Sigmoid colon (tissue), 7 donors: ENCODE results near the gene CRISPLD2. TPM values are rescaled to one million over a fixed set of nuclear protein-coding genes. Genes with fewer than 3 reads are reported as not detected.
"Not testable (repeated sequence)": the region's sequence is repeated elsewhere in the genome, so short reads cannot be mapped to it uniquely, and the experiment has no call there.

Experiments used
- DNase-seq: peaks from one replicate; pipeline ENCODE4 v3.0.0-alpha.2; 2019
- H3K27ac ChIP-seq, 4 donors: fragments of 200-600 bp; sonication (generic); one replicate each; pipeline ENCODE4 v1.5.1; 2016 to 2019; ENCODE audit warnings: mild to moderate bottlenecking in 1 of 4
- H3K27me3 ChIP-seq, 3 donors: fragments of 200-600 bp; sonication (generic); one replicate each; pipeline ENCODE4 v1.5.1; 2019; ENCODE audit warnings: mild to moderate bottlenecking in 1 of 3
- H3K36me3 ChIP-seq, 4 donors: fragments of 200-600 bp; sonication (generic); one replicate each; pipeline ENCODE4 v1.5.1; 2016 to 2019
- H3K4me1 ChIP-seq, 4 donors: fragments of 200-600 bp; sonication (generic); one replicate each; pipeline ENCODE4 v1.5.1; 2017 to 2019
- H3K4me3 ChIP-seq, 4 donors: fragments of 200-600 bp; sonication (generic); one replicate each; pipeline ENCODE4 v1.5.1; 2017 to 2019; ENCODE audit warnings: mild to moderate bottlenecking in 2 of 4, moderate library complexity in 1 of 4
- H3K9me3 ChIP-seq, 4 donors: fragments of 200-600 bp in 3 of 4; sonication (generic) in 3 of 4; one replicate each; pipeline versions ENCODE4 v1.5.1 to v1.6.1; 2013 to 2019
- EP300 ChIP-seq, 4 donors: sonication (generic); formaldehyde crosslinking; IDR thresholded peaks; one replicate each; pipeline ENCODE4 v1.6.1; 2017; ENCODE audit warnings: antibody characterized with exemption in 4 of 4
- POLR2A ChIP-seq, 2 donors: fragments of 450-650 bp; IDR thresholded peaks; one replicate each; pipeline ENCODE4 v1.6.1; 2016; ENCODE audit warnings: antibody characterized with exemption in 2 of 2, mild to moderate bottlenecking in 2 of 2, moderate library complexity in 2 of 2
- POLR2AphosphoS5 ChIP-seq, 4 donors: sonication (generic); formaldehyde crosslinking; IDR thresholded peaks; one replicate each; pipeline ENCODE4 v1.6.1; 2017; ENCODE audit warnings: antibody characterized with exemption in 4 of 4
- WGBS, 2 donors: extraction: QIAGEN DNeasy Blood & Tissue Kit; methylation state at CpG; one replicate each; pipeline ENCODE4 v1.1.7; 2013; 5-methylcytosine and 5-hydroxymethylcytosine counted together
- intact Hi-C: fragments of 100-400 bp; cut with DNase I; formaldehyde crosslinking; loops from one replicate; pipeline ENCODE4 v1.15.1; 2023
- polyA plus RNA-seq, 3 donors: library from polyadenylated mRNA; stranded (reverse); fragments of 200-250 nt; gene quantifications; one replicate each; pipeline ENCODE4 v1.2.3, GENCODE V29; 2013
- total RNA-seq, 4 donors: library from RNA; depleted of rRNA; stranded (reverse); fragments of >200 nt; gene quantifications; one replicate each; pipeline ENCODE4 v1.1.0, GENCODE V29; 2016
- TF ChIP-seq, protein P1 (sequence below), 4 experiments: fragments of 450-650 bp in 3 of 4; fragments of 200-600 bp in 1 of 4; IDR thresholded peaks; one replicate each; pipeline ENCODE4 v1.5.1; 2016 to 2019; ENCODE audit warnings: antibody characterized with exemption in 4 of 4, mild to moderate bottlenecking in 3 of 4, moderate library complexity in 2 of 4
- donor health status: healthy with polysubstance abuse.
- donor health status: Bipolar disorder and iron deficiency.
- donor health status: healthy.

The CRISPLD2 gene
- total and polyA plus RNA-seq, 7 donors, result 3.0 to 545 (median 140) TPM

DNA sequence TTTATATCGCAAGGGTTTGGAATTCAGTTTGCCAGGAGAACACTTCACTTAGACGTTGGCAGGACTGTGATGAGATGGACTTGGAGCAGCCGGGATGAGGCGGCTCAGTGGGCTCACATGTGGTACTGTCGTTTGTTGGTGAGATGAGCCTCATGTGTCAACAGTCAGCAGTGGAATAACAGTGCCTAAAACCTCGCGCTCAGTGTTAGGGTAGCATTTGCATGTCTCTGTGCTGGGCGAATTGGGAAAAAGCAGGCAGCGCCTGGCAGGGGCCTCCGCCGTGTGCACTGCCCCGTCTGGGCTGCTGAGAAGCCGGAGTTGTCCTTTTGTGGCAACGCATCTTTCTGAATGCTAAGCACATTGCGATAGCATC is 49.7 kb downstream of the CRISPLD2 start:
- WGBS, 2 donors, result 92 to 96% methylated on average over 15 of the region's 15 CpGs
- intact Hi-C loops, result loop anchor here (10.0 kb wide), 1 partner anchor 85 kb away; no protein-coding TSS in a partner anchor
- H3K27ac ChIP-seq, result no peak overlapping the region
- H3K4me3 ChIP-seq, result no peak overlapping the region
- H3K27me3 ChIP-seq, result no peaks in the 10 kb centered on the region
- H3K9me3 ChIP-seq, result no peaks in the 10 kb centered on the region
- TF ChIP-seq EP300 (IDR thresholded peaks at IDR 0.05), result no peak
- TF ChIP-seq POLR2AphosphoS5 (IDR thresholded peaks at IDR 0.05), result no peak
- no peak for TF ChIP-seq POLR2A (IDR thresholded peaks at IDR 0.05)
- TF ChIP-seq, protein P1, sequence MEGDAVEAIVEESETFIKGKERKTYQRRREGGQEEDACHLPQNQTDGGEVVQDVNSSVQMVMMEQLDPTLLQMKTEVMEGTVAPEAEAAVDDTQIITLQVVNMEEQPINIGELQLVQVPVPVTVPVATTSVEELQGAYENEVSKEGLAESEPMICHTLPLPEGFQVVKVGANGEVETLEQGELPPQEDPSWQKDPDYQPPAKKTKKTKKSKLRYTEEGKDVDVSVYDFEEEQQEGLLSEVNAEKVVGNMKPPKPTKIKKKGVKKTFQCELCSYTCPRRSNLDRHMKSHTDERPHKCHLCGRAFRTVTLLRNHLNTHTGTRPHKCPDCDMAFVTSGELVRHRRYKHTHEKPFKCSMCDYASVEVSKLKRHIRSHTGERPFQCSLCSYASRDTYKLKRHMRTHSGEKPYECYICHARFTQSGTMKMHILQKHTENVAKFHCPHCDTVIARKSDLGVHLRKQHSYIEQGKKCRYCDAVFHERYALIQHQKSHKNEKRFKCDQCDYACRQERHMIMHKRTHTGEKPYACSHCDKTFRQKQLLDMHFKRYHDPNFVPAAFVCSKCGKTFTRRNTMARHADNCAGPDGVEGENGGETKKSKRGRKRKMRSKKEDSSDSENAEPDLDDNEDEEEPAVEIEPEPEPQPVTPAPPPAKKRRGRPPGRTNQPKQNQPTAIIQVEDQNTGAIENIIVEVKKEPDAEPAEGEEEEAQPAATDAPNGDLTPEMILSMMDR (IDR thresholded peaks at IDR 0.05), result no peak
- H3K4me1 ChIP-seq, result peaks cover 0 to 23% (median 1%) of the 10 kb centered on the region in 4 donors
- no peak for DNase-seq
- H3K36me3 ChIP-seq, result peaks cover 25 to 97% (median 71%) of the 10 kb centered on the region in 4 donors

DNA sequence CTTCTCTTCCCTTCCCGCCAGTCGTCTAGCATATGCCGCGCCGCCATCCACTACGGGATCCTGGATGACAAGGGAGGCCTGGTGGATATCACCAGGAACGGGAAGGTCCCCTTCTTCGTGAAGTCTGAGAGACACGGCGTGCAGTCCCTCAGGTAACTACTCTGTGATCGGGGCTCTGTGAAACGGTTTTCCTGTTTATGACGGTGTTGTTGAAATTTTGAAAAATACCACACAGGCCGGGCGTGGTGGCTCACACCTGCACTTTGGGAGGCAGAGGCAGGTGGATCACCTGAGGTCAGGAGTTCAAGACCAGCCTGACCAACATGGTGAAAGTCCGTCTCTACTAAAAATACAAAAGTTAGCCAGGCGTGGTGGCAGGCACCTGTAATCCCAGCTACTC is 53.2 kb downstream of the CRISPLD2 start:
- H3K9me3 ChIP-seq, H3K4me3 ChIP-seq, DNase-seq, H3K27me3 ChIP-seq, intact Hi-C loops: not testable (repeated sequence)
- peaks cover 29 to 95% (median 75%) of the 10 kb centered on the region in 4 donors for H3K36me3 ChIP-seq
- H3K27ac ChIP-seq, result peak overlapping the region in 1 of 4 donors; percentile 25
- 90 to 92% methylated on average over 17 of the region's 17 CpGs for whole genome bisulfite sequencing, 2 donors
- peaks cover 0 to 10% (median 2%) of the 10 kb centered on the region in 4 donors for H3K4me1 ChIP-seq

DNA sequence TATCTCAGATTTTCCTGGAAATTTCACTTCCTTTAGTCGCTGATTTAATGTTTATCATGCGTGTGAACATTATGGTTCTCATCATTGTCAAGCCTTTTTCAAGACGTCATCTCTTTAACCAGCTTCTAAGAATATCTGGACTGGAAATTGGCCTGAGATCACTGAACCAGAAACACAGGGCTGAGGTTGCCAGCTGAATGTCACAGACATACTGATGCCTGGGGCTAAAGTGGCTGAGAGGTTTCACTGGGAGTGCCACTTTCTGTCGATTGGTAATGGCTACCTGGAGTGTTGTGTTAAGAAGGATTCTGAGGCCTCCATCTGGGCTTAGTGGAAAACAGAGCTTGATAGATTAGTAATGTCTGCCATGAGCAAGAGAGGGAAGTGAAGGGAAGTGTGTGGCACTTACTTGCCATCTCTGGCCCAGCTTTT is 54.2 kb downstream of the CRISPLD2 start:
- 57 to 80% methylated on average over 4 of the region's 4 CpGs for WGBS, 2 donors
- Histone ChIP-seq H3K9me3 (no peaks in the 10 kb centered on the region), H3K4me3 (no peak overlapping the region), H3K27me3 (no peaks in the 10 kb centered on the region), H3K36me3 (peaks cover 29 to 95% (median 72%) of the 10 kb centered on the region in 4 donors), H3K4me1 (peaks cover 0 to 3% (median 0%) of the 10 kb centered on the region in 4 donors), H3K27ac (peak overlapping the region in 2 of 4 donors; percentile 25 to 49)
- intact Hi-C loops, result no loop called here
- TF ChIP-seq, protein P1 (IDR thresholded peaks at IDR 0.05), result no peak
- TF ChIP-seq POLR2A (IDR thresholded peaks at IDR 0.05), result no peak
- TF ChIP-seq EP300 (IDR thresholded peaks at IDR 0.05), result peak in 2 of 4 donors; percentile 21 to 69
- TF ChIP-seq POLR2AphosphoS5 (IDR thresholded peaks at IDR 0.05), result peak in 2 of 4 donors; percentile 19 to 65
- no peak for DNase-seq

DNA sequence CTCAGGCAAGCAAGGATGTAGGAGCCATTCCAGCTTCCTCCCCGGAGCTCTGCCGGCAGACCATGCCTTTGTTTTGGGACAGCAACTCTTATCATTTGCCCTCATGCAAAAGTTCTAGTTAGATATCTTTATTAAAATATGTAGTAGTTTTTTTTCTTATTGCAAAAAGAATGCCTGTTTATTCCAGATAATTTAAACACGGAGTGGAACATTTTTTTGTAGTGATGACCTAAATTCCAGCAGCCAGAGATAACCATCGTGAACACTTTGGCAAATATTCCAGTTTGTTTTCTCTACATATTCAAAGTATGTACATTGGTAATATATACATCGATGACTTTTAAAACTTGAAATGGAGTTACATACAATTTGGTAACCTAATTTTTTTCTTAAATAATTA is 54.8 kb downstream of the CRISPLD2 start:
- Histone ChIP-seq H3K36me3 (peaks cover 24 to 95% (median 71%) of the 10 kb centered on the region in 4 donors), H3K4me1 (peaks cover 0 to 3% (median 0%) of the 10 kb centered on the region in 4 donors), H3K4me3 (no peak overlapping the region), H3K9me3 (no peaks in the 10 kb centered on the region), H3K27me3 (no peaks in the 10 kb centered on the region), H3K27ac (peak overlapping the region in 2 of 4 donors; percentile 27 to 49)
- DNase-seq, result no peak
- TF ChIP-seq POLR2AphosphoS5 (IDR thresholded peaks at IDR 0.05) (no peak), EP300 (IDR thresholded peaks at IDR 0.05) (no peak), POLR2A (IDR thresholded peaks at IDR 0.05) (no peak)
- TF ChIP-seq, protein P1 (IDR thresholded peaks at IDR 0.05), result no peak
- intact Hi-C loops, result no loop called here
- WGBS, 2 donors, result 83 to 89% methylated on average over 5 of the region's 5 CpGs

DNA sequence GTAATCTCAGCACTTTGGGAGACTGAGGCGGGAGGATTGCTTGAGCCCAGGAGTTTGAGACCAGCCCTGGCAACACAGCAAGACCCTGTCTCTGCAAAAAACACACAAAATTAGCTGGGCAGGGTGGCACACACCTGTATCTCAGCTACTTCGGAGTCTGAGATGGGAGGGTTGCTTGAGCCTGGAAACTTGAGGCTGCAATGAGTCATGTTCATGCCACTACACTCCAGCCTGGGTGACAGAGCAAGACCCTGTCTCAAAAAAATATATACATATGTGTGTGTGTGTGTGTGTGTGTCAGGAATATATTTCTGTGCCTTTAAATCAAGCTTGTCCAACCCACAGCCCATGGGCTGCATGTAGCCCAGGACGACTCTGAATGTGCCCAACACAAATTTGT is 55.2 kb downstream of the CRISPLD2 start:
- peaks cover 21 to 95% (median 68%) of the 10 kb centered on the region in 4 donors for H3K36me3 ChIP-seq
- no peak for DNase-seq
- H3K9me3 ChIP-seq, result no peaks in the 10 kb centered on the region
- TF ChIP-seq EP300 (IDR thresholded peaks at IDR 0.05), result no peak
- TF ChIP-seq, protein P1 (IDR thresholded peaks at IDR 0.05), result no peak
- no peak for TF ChIP-seq POLR2A (IDR thresholded peaks at IDR 0.05)
- TF ChIP-seq POLR2AphosphoS5 (IDR thresholded peaks at IDR 0.05), result no peak
- 85 to 93% methylated on average over 3 of the region's 3 CpGs for WGBS, 2 donors
- H3K4me1 ChIP-seq, result peaks cover 0 to 3% (median 0%) of the 10 kb centered on the region in 4 donors
- intact Hi-C loops, result no loop called here
- H3K4me3 ChIP-seq, result no peak overlapping the region
- H3K27ac ChIP-seq, result peak overlapping the region in 1 of 4 donors; percentile 27
- no peaks in the 10 kb centered on the region for H3K27me3 ChIP-seq
